GM06990 (cell line): ENCODE data around the gene LCN2.

ENCODE experiments used
- DNase-seq: peaks from one replicate; pipeline ENCODE4 v3.0.0-alpha.2; 2011; ENCODE audit not compliant: insufficient read length; ENCODE audit errors: extremely low read depth
- H3K27me3 ChIP-seq: replicated peaks from 2 replicates; pipeline ENCODE4 v1.6.0; 2011; ENCODE audit warnings: low read length; ENCODE audit not compliant: control insufficient read depth, insufficient read depth
- H3K36me3 ChIP-seq: 2 replicates; pipeline ENCODE4 v1.5.1; 2011; ENCODE audit warnings: low read length; ENCODE audit not compliant: control insufficient read depth, insufficient read depth
- H3K4me3 ChIP-seq: replicated peaks from 2 replicates; pipeline ENCODE4 v1.5.1; 2011; ENCODE audit warnings: low read depth, mild to moderate bottlenecking, control low read depth, low read length
- TF ChIP-seq, protein P1 (sequence below): IDR thresholded peaks from 2 replicates; pipeline ENCODE4 v1.5.1; 2011; ENCODE audit warnings: low read length, control low read depth, mild to moderate bottlenecking, inconsistent platforms; ENCODE audit not compliant: insufficient read depth, poor library complexity, severe bottlenecking

The LCN2 gene

DNA sequence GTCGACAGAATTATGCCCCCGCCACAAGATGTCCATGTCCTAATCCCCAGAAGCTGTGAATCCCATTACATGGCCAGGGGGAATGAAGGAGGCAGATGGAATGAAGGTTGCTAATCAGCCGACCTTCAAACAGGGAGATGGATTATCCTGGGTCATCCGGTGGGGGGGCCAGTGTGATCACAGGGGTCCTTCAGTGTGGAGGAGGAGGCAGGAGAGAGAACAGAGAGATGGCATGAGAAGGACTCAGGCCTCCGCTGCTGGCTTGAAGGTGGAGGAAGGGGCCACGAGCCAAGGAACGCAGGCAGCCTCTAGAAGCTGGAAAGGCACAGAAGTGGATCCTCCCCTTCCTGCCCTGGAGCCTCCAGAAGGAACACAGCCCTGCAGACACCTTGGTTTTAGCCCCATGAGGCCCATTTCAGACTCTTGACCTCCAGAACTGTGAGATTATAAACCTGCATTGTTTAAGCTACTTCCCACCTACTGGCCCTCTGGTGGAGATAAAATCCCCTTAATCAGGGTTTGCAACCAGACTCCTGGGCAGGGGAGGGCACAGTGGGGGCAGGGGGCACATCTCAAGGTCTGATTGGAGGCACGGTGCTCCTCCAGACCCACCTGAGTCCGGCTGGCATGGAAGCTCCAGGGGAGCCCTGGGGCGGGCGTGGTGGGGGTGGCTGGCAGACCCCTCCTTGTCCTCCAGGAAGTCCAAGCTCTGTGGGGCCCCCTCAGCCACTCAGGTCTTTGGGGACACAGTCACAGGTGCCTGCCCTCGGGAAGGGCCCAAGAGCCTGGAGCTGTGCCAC is 35.5 kb upstream of the LCN2 start:
- no peak for DNase-seq
- TF ChIP-seq, protein P1, sequence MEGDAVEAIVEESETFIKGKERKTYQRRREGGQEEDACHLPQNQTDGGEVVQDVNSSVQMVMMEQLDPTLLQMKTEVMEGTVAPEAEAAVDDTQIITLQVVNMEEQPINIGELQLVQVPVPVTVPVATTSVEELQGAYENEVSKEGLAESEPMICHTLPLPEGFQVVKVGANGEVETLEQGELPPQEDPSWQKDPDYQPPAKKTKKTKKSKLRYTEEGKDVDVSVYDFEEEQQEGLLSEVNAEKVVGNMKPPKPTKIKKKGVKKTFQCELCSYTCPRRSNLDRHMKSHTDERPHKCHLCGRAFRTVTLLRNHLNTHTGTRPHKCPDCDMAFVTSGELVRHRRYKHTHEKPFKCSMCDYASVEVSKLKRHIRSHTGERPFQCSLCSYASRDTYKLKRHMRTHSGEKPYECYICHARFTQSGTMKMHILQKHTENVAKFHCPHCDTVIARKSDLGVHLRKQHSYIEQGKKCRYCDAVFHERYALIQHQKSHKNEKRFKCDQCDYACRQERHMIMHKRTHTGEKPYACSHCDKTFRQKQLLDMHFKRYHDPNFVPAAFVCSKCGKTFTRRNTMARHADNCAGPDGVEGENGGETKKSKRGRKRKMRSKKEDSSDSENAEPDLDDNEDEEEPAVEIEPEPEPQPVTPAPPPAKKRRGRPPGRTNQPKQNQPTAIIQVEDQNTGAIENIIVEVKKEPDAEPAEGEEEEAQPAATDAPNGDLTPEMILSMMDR = no peak
- H3K36me3 ChIP-seq = peaks cover 4% of the 10 kb centered on the region; the same call in 1 of the 2 replicates
- H3K4me3 ChIP-seq = no peak overlapping the region
- H3K27me3 ChIP-seq = no peaks in the 10 kb centered on the region

DNA sequence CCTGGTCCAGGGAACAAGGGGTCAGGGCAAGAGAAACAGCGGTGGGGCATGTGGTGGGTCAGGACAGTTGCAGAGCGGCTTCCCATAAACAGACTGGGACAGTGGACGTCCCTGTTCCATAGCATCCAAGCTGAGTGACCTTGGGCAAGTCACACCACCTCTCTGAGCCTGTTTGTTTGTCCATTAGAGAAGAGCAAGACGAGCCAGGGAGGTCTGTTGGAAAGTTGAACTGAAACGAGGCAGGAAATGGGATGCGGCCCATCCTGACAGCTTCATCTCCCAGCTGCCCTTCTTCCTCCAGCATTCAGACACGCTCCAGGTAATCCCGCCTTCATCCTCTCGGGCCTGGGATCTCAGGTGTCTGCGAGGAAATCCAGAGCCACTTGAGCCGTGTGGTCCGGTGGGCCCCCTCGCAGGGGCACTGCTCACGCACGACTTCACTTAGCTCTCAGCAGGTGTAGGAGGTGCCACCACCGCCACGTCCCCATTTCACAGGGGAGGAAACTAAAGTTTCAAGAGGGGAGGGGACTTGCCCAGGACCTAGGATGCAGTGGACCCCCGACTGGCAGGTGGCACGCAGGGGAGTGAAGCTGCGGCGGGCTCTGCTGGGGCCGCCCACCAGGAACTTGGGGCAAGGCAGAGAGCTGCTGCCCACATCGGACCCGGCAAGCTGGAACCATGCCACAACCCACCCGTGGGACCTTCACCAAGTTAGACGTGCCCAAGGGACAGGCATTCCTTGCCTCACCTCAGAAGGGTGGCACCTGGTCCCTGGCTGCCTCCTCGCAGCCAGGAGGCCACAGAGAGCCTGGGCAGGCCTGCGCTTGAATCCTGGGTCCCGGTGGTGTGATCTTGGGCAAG is 34.7 kb upstream of the LCN2 start:
- H3K4me3 ChIP-seq = no peak overlapping the region

DNA sequence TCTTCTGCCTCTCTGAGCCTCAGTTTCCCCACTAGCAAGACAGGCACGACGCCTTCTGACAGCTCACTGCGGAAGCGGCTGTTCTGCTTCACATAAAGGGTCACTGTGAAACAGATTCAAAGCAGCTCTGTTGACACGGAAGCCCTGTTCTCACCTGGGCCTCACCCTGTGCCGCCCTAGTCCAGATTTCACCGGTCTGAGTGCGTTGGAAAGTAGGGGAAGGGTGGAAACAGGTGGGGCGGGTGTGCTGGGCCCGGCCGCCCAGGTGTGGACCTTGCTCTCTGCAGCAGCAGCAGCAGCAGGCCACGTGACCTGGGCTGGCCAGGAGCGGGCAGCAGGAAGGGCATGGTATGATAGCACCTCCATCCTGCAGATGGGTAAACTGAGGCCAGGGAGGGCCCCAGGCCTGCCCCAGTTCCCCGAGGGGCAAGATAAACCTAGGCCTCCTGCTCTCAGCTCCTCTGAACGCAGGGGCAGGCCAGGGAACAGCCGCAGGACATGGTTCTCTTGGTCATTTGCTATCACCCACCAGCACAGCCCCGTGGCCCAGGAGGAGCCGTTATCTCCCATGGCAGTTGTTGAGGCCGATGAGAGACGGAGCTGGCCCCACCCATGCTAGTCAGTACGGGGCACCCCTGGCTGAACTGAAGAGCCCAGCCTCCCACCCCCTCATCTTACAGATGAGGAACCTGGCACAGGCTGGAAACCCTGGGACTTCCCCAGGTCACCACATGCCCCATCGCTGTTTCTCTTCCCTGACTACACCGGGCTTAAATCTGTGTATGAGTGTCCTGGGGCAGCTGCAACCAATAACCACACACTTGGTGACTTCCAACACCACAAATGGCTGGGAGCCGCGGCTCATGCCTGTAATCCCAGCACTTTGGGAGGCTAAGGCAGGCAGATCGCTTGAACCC is 33.8 kb upstream of the LCN2 start:
- TF ChIP-seq, protein P1 = no peak
- no peaks in the 10 kb centered on the region for H3K27me3 ChIP-seq
- no peak overlapping the region for H3K4me3 ChIP-seq
- DNase-seq = peak; percentile 71
- H3K36me3 ChIP-seq = peaks cover 1% of the 10 kb centered on the region; the same call in 1 of the 2 replicates

More for the DNA sequence above, 34.7 kb upstream of the LCN2 start:
- no peak for DNase-seq
- TF ChIP-seq, protein P1 = no peak
- no peaks in the 10 kb centered on the region for H3K27me3 ChIP-seq
- peaks cover 4% of the 10 kb centered on the region; the same call in 1 of the 2 replicates for H3K36me3 ChIP-seq

DNA sequence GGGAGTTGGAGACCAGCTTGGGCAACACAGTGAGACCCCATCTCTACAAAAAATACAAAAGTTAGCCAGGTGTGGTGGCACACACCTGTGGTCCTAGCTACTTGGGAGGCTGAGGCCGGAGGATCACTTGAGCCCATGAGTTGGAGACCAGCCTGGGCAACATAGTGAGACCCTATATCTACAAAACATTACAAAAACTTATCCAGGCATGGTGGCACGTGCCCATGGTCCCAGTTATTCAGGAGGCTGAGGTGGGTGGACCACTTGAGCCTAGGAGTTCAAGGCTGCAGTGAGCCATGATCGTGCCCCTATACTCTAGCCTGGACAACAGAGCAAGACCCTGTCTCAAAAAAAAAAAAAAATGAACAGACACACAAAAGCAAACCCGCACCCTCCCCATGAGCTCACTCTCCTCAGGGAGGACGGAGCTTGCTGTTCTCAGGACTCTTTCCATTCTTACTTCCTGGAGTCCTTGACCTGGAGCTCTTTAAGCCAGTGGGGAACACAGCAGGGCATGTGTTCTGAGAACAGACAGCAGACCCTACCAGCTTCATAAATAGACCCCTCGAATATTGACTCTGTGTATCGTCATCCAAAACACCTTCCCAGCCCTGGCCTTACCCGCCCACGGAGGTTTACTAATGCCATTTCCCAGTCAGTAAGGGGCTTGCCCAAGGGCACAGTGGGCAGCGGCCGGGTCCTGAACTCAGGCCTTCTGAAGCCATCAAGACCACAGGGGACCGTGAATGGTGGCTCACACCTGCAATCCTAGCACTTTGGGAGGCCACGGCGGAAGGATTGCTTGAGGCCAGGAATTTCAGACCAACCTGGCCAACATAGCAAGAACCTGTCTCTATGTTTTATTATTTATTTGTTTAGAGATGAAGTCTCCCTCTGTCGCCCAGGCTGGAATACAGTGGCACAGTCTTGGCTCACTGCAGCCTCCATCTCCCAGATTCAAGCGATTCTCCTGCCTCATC is 32.9 kb upstream of the LCN2 start:
- TF ChIP-seq, protein P1 = no peak
- H3K36me3 ChIP-seq = peaks cover 7% of the 10 kb centered on the region
- H3K4me3 ChIP-seq = no peak overlapping the region
- DNase-seq = no peak
- H3K27me3 ChIP-seq = no peaks in the 10 kb centered on the region
